ENCODE data around the gene SEC22C.

GRCh38 chr3:42545284-42545900, 36.4 kb downstream of the SEC22C start:
- TF ChIP-seq, protein P1, sequence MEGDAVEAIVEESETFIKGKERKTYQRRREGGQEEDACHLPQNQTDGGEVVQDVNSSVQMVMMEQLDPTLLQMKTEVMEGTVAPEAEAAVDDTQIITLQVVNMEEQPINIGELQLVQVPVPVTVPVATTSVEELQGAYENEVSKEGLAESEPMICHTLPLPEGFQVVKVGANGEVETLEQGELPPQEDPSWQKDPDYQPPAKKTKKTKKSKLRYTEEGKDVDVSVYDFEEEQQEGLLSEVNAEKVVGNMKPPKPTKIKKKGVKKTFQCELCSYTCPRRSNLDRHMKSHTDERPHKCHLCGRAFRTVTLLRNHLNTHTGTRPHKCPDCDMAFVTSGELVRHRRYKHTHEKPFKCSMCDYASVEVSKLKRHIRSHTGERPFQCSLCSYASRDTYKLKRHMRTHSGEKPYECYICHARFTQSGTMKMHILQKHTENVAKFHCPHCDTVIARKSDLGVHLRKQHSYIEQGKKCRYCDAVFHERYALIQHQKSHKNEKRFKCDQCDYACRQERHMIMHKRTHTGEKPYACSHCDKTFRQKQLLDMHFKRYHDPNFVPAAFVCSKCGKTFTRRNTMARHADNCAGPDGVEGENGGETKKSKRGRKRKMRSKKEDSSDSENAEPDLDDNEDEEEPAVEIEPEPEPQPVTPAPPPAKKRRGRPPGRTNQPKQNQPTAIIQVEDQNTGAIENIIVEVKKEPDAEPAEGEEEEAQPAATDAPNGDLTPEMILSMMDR (IDR thresholded peaks at IDR 0.05), result no peak
- no peak for TF ChIP-seq POLR2A (IDR thresholded peaks at IDR 0.05)
